Measurements from ENCODE around the gene GP5.

DNA sequence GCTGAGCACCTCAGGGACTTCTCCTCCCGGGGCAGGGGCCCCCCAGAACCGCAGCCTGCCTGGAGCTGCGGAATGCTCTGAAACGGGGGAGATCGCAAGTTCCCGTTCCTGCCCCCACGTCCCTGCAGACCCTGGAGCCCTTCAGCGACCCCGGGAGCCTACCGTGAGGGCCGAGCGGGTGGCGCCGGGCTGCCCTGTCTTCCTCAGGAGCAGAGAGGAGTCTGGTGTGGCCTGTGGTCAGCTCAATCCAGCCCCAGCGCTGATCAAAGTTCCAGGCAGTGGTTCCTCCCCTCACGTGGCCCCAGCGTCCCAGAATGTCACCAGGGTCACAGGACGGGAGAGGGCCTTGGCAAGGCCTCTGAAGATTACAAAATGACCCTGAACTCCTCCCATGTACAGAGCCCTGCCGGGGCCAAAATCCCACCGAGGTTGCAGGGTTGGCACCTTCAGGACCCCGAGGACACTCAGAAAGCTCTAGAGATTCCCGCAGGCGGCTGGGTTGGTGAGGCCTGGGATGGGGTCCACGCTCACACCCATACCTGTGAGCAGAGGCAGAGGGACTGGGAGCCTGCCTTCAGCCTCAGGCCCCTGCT is 47.9 kb downstream of the GP5 start, which contains the start of gene CPN2:
- TF ChIP-seq SUZ12 (IDR thresholded peaks at IDR 0.05; ENCODE audit: extremely low read depth, insufficient read depth, insufficient read length) (no peak), YY1 (IDR thresholded peaks at IDR 0.05; ENCODE audit: insufficient read depth, insufficient read length) (no peak)
